GM12878 (cell line): ENCODE data around the gene ITPR2.

ENCODE experiments used
- GABPA ChIP-seq: IDR thresholded peaks from 2 replicates; pipeline ENCODE4 v1.6.1; 2014; ENCODE audit warnings: antibody characterized with exemption, low read depth, mild to moderate bottlenecking, inconsistent platforms
- USF2 ChIP-seq: IDR thresholded peaks from 2 replicates; pipeline ENCODE4 v1.6.1; 2011; ENCODE audit warnings: low read depth, low read length, improper control_type of control experiment, borderline replicate concordance

DNA sequence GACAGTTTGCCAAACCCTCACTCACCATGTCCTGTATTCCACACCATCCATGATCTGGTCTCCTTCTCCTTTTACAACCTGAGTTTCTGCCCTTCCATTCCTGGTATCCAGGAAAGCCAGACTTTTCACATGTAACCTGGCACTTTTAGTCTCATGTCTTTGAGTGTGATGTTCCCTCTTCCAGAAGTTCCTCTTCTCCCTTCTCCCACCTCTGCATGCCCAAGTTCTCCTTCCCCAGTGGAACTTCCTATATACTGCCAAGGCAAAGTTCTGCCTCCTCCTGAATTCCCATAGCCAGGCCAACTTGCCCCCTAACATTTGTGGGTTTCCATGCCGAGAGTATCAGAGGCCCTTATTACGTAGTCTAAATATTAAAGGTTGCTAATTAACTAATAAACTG is 3.2 kb upstream of the ITPR2 start:
- TF ChIP-seq USF2 (no peak), GABPA (no peak)
